Nephron progenitor cell (in vitro differentiated cells): ENCODE results near the gene UBQLN3.

Experiments
- DNase-seq: peaks from one replicate; pipeline ENCODE4 v3.0.0; 2021
- H3K27ac Mint-ChIP-seq: 2 replicates; pipeline ENCODE4 v1.8.0; 2021; ENCODE audit warnings: mild to moderate bottlenecking, moderate library complexity, mixed read lengths
- H3K27me3 Mint-ChIP-seq: 2 replicates; pipeline ENCODE4 v1.8.0; 2021; ENCODE audit warnings: mild to moderate bottlenecking, low read depth, mixed read lengths; ENCODE audit not compliant: poor library complexity
- H3K36me3 Mint-ChIP-seq: 2 replicates; pipeline ENCODE4 v1.8.0; 2021; ENCODE audit warnings: low read depth, mixed read lengths
- H3K4me1 Mint-ChIP-seq: 2 replicates; pipeline ENCODE4 v1.8.0; 2021; ENCODE audit warnings: mixed read lengths
- H3K4me3 Mint-ChIP-seq: 2 replicates; pipeline ENCODE4 v1.8.0; 2021; ENCODE audit warnings: mild to moderate bottlenecking, moderate library complexity, mixed read lengths
- H3K9me3 Mint-ChIP-seq: 2 replicates; pipeline ENCODE4 v1.8.0; 2021; ENCODE audit warnings: mild to moderate bottlenecking, moderate library complexity, mixed read lengths
- TF ChIP-seq, protein P1 (sequence below): fragments of 200-600 bp; sonication (generic); IDR thresholded peaks from 2 replicates; pipeline ENCODE4 v1.5.0; 2021; ENCODE audit warnings: antibody characterized with exemption

Gene UBQLN3

GRCh38 chr11:5514841-5515240 is 5.1 kb upstream of the UBQLN3 start:
- peaks cover 16% of the 10 kb centered on the region for H3K27me3 Mint-ChIP-seq
- no peak overlapping the region for H3K27ac Mint-ChIP-seq
- no peak overlapping the region for H3K4me3 Mint-ChIP-seq
- DNase-seq = no peak
- no peaks in the 10 kb centered on the region for H3K9me3 Mint-ChIP-seq
- TF ChIP-seq, protein P1, sequence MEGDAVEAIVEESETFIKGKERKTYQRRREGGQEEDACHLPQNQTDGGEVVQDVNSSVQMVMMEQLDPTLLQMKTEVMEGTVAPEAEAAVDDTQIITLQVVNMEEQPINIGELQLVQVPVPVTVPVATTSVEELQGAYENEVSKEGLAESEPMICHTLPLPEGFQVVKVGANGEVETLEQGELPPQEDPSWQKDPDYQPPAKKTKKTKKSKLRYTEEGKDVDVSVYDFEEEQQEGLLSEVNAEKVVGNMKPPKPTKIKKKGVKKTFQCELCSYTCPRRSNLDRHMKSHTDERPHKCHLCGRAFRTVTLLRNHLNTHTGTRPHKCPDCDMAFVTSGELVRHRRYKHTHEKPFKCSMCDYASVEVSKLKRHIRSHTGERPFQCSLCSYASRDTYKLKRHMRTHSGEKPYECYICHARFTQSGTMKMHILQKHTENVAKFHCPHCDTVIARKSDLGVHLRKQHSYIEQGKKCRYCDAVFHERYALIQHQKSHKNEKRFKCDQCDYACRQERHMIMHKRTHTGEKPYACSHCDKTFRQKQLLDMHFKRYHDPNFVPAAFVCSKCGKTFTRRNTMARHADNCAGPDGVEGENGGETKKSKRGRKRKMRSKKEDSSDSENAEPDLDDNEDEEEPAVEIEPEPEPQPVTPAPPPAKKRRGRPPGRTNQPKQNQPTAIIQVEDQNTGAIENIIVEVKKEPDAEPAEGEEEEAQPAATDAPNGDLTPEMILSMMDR = no peak
- H3K36me3 Mint-ChIP-seq = no peaks in the 10 kb centered on the region
- H3K4me1 Mint-ChIP-seq = no peaks in the 10 kb centered on the region

DNA sequence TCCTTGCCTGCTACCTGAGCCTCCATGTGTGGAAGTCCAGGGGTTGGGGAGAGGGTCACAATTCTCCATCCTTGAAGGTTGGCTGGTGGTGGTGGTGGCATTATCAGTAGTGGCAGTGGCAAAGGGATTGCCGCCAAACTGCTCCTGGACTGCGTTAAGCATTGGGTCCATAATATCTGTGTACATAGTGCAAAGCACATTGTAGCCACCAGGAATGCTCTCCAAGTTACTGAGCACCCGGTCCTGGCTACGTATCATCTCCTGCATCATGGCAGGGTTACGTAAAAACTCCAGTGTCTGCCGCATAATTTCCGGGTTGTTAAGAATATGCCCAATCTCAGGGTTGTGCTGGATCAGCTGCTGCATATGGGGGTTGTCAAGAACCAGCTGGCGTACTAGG is 1.2 kb downstream of the UBQLN3 start:
- H3K27ac Mint-ChIP-seq = no peak overlapping the region
- no peaks in the 10 kb centered on the region for H3K9me3 Mint-ChIP-seq
- H3K4me3 Mint-ChIP-seq = no peak overlapping the region
- H3K4me1 Mint-ChIP-seq = no peaks in the 10 kb centered on the region
- TF ChIP-seq, protein P1 = no peak
- no peaks in the 10 kb centered on the region for H3K36me3 Mint-ChIP-seq
- no peak for DNase-seq
- H3K27me3 Mint-ChIP-seq = peaks cover 8% of the 10 kb centered on the region

- TF ChIP-seq, protein P1 = no peak
- Mint-ChIP-seq H3K9me3 (no peaks in the 10 kb centered on the region), H3K4me1 (no peaks in the 10 kb centered on the region), H3K4me3 (no peak overlapping the region), H3K27me3 (peaks cover 5% of the 10 kb centered on the region), H3K27ac (no peak overlapping the region), H3K36me3 (no peaks in the 10 kb centered on the region)
- no peak for DNase-seq
Observed at GRCh38 chr11:5507933-5508305, 1.8 kb downstream of the UBQLN3 start.

- Mint-ChIP-seq H3K27ac (no peak overlapping the region), H3K36me3 (no peaks in the 10 kb centered on the region), H3K4me1 (no peaks in the 10 kb centered on the region), H3K27me3 (peaks cover 5% of the 10 kb centered on the region), H3K9me3 (no peaks in the 10 kb centered on the region), H3K4me3 (no peak overlapping the region)
- TF ChIP-seq, protein P1 = no peak
- no peak for DNase-seq
Observed at GRCh38 chr11:5507177-5507932, 2.4 kb downstream of the UBQLN3 start.

- H3K9me3 Mint-ChIP-seq = no peaks in the 10 kb centered on the region
- H3K4me1 Mint-ChIP-seq = no peaks in the 10 kb centered on the region
- H3K27ac Mint-ChIP-seq = no peak overlapping the region
- TF ChIP-seq, protein P1 = no peak
- no peak for DNase-seq
- H3K27me3 Mint-ChIP-seq = peaks cover 5% of the 10 kb centered on the region
- no peak overlapping the region for H3K4me3 Mint-ChIP-seq
- H3K36me3 Mint-ChIP-seq = no peaks in the 10 kb centered on the region
Observed at GRCh38 chr11:5505363-5506048, 4.3 kb downstream of the UBQLN3 start.
